Activated CD8-positive, alpha-beta memory T cell treated with anti-CD3 and anti-CD28 coated beads for 1 hour (primary cell): ENCODE data around the gene SARS1.
"Not testable (repeated sequence)": the region's sequence is repeated elsewhere in the genome, so short reads cannot be mapped to it uniquely, and the experiment has no call there.

Source experiments
- DNase-seq, 2 donors: peaks; one replicate each; pipeline ENCODE4 v3.0.0-alpha.2; 2020; ENCODE audit warnings: low read depth in 1 of 2; ENCODE audit errors: extremely low read depth in 1 of 2

SARS1 gene

GRCh38 chr1:109192433-109192832, 21.3 kb upstream of the SARS1 start:
- DNase-seq = no peak

DNA sequence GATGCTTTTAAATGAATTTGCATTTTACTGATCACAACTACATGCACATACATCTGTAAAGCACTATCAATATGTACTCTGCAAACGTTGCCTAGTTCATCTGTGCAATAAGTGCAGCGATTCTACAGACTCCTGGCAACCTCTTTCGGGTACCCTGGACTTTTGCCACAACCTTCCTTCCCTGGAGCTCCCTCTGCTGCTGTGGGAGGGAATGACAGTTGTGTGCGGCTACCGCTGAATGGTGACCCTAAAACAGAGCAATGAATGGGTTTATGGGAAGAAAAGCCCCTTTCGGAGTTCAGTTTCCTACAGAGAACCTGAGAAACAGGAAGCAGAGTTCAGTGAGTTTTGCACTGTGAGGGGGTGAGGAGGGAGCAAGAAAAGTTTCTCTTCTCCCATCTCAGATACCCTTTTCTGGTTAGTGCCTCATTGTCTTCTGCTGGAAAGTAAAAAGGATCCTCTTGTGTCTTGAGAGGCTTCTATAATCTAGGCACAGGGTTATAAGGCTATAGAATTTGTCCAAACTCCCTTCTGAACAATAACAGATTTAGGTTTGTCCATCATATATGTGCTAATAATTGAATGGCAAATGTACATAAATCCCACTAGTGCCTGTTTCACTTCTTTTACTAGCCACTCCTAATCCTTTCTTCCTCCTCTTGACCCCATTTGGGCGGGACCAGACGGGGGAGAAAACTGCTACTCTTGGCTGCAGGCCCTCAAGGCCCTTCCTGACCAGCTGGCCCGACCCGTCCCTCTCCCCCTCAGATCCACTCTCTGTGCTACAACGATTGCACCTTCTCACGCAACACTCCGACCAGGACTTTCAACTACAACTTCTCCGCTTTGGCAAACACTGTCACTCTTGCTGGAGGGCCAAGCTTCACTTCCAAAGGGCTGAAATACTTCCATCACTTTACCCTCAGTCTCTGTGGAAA, 19.8 kb upstream of the SARS1 start:
- DNase-seq = peak in 1 of 2 donors; percentile 27

GRCh38 chr1:109197158-109198042, 16.3 kb upstream of the SARS1 start:
- no peak for DNase-seq

GRCh38 chr1:109198043-109198695, 15.5 kb upstream of the SARS1 start:
- no peak for DNase-seq

- DNase-seq = no peak
Observed at GRCh38 chr1:109198745-109199144, 15.0 kb upstream of the SARS1 start.

- no peak for DNase-seq
Observed at GRCh38 chr1:109199710-109200109, 14.0 kb upstream of the SARS1 start.

DNA sequence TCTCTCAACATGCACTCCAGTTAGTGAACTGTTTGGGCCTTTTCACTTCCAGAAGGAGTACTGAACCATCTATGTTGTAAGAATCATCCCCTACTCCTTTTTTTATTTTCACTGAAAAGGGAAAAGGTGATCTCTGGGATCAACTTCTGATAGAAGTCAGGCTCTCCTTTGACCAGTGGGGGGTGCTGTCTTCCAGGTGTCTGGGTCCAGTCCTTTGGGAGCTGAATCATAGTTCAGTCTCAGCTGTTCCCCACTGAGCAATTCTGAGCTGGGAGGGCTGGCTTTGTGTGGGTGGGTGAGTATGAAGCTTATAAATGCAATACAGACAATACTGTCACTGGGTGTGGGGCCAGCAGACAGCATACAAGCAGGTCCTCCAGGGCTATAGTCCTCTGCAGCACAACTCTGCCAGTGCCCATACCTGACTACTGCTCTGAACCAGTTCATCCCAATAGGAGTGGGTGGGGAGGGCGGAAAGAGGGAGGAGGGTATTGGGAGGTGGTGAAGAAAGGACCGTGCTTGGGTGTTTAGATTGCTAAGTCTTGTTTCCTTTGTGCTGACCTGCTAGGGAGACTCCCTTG, 12.5 kb upstream of the SARS1 start:
- DNase-seq = no peak

DNA sequence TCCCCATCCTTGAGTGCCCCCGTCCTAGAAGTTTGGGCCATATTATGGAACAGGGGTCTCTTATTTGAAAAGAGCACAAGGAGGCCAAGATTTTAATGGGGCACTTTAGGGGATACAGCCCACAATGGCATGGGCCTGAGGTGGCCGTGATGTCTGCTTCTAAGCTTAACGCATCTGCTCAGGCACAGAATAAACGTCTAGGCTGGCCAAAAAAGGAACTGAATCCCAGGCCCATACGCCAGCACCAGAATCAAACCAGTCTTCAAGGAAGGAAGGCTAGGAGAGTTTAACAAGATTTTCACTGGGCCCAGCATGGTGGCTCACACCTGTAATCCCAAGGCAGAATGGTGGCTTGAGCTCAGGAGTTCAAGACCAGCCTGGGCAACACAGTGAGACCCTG, 9.2 kb upstream of the SARS1 start:
- no peak for DNase-seq

DNA sequence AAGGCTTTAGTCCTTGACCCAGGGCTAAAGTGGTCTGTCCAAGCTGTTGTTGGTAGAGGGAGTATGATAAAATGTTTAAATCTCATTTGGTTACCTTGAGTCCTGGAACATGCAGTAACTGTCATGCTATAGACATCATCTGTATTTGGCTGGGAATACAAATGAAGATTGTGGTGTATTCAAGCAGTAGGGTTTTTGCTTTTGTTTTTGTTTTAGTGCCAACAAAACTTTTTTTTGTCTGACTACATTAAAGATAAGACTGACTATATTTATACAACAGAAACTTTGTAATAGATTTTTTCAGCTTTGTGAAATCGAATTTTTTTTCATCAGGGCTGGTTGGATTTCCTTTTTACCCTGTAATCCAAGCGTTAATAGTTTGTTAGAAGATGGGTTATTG, 7.4 kb upstream of the SARS1 start:
- DNase-seq = no peak

GRCh38 chr1:109207467-109208103, 6.1 kb upstream of the SARS1 start:
- no peak for DNase-seq

- no peak for DNase-seq
Observed at GRCh38 chr1:109208394-109208793, 5.3 kb upstream of the SARS1 start.

DNA sequence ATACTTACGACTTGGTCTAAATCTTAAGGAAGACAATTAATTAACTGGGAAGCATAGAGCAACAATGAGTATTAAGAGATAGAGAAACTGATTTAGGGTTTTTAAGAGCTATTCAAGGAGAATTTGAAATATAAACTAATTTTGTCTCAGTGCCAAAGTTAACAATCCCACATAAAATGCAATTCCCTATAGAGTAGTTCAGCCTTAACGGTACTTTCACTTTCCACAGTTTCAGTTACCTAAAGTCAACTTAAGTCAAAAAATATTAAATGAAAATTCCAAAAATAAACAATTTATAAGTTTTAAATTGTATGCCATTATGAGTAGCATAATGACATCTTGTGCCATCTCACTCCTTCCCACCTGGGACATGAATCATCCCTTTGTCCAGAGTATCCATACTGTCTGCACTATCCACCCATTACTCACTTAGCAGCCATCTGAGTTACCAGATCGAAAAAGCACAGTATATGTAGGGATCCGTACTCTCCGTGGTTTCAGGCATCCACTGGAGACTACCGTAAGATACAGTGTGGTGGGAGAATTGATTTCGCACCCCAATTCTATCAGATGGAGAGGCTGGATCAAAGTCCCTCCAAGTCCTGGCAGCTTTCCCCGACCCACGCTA, 4.8 kb upstream of the SARS1 start:
- no peak for DNase-seq

DNA sequence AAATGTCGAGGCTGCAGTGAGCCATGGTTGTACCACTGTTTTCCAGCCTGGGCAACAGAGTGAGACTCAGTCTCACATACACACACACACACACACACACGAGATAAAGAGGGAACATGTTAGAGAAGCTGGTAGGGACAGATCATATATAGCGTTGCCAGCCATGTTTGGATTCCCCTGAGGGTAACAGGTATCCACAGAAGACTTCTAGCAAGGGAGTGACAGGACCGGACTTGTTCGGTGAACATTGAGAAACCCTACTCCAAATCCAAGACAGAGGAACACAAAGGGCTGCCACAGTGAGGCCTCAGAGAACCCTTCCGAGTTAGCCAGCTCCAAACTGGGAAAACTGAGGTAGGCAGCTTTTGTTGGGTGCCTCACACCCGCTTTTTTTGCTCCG, 3.7 kb upstream of the SARS1 start:
- no peak for DNase-seq

DNA sequence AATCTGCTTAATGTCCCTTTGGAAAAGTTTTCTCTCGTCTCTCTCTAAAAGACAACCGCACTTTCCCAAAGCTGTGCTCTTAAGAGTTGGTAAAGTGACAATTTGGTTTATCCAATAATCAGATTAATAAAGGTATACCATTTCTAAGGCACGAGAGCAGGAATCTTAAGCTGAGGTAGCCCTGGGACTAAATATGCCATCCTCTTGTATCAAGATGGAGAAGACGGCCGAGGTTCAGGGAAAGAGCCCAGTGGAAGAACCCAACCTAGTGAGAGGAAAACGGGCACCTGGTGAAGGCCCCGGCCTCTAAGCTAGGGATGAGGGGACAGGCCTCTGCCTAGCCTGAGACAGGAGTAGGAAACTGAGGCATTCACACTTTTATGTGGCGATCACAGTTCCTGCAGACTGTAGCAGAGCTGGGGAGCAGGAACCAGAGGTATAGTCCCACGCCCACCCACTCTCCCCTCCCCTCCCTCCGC, 334 bp upstream of the SARS1 start:
- no peak for DNase-seq

GRCh38 chr1:109214695-109215623, 1.2 kb downstream of the SARS1 start:
- no peak for DNase-seq

DNA sequence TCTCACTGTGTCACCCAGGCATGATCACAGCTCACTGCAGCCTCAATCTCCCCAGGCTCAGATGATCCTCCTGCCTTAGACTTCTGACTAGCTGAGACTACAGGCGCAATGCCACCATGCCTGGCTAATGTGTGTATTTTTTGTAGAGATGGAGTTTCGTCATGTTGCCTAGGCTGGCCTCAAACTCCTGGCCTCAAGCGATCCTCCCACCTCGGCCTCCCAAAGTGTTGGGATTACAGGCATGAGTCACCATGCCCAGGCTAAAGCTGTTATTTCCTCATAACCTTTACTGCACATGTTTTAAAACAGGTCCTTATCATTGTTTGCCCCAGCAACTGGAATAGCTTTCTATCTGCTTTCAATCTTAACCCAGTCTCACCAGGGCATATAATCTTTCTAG, 2.9 kb downstream of the SARS1 start:
- DNase-seq = no peak

GRCh38 chr1:109218516-109218915, 4.8 kb downstream of the SARS1 start:
- DNase-seq = no peak

DNA sequence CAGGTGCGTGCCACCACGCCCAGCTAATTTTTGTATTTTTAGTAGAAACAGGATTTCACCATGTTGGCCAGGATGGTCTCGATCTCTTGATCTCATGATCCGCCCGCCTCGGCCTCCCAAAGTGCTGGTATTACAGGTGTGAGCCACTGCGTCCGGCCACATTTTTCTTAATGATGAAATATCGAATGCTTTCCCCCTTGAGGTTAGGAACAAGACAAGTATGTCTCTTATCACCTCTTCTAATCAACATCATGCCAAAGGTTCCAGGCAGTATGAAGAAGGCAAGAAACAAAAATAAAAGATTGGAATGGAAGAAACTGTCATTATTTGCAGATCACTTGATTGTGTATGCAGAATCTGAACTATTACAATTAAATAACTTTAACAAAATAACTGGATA, 7.5 kb downstream of the SARS1 start:
- not testable (repeated sequence) for DNase-seq

- no peak for DNase-seq
Observed at GRCh38 chr1:109225308-109225707, 11.6 kb downstream of the SARS1 start.
